ENCODE measurements around the gene ARID1B. TPM values are rescaled to one million over a fixed set of nuclear protein-coding genes. Genes with fewer than 3 reads are reported as not detected.

Gene ARID1B
- total RNA-seq, 4 donors from 2014 or later = 87.1 to 194 (median 115) TPM

GRCh38 chr6:156886409-156886808 is 109.2 kb downstream of the ARID1B start:
- no peaks in the 10 kb centered on the region for H3K27me3 ChIP-seq
- H3K4me1 ChIP-seq = peaks cover 0 to 38% (median 16%) of the 10 kb centered on the region in 4 donors
- no peaks in the 10 kb centered on the region for H3K9me3 ChIP-seq
- in situ Hi-C loops (cut with MboI; ENCODE audit: low pct_ligation_motif_present in 1 of 4, low pct_unique_long_range_greater_than_20kb in 1 of 4, low sequenced_read_pairs in 3 of 4) (no loop called here), intact Hi-C loops (cut with DNase I; ENCODE audit: low total_unique reads) (no loop called here)
- H3K4me3 ChIP-seq = no peak overlapping the region
- no peak for DNase-seq
- H3K36me3 ChIP-seq = no peaks in the 10 kb centered on the region
- peak overlapping the region in 2 of 4 donors; percentile 20 to 30 for H3K27ac ChIP-seq
- WGBS, 2 donors (ENCODE audit: low coverage in 1 of 2) = 57 to 64% methylated on average over 8 of the region's 8 CpGs
- TF ChIP-seq POLR2AphosphoS5 (IDR thresholded peaks at IDR 0.05) (no peak), POLR2A (IDR thresholded peaks at IDR 0.05) (no peak)

- no peak for TF ChIP-seq POLR2A (IDR thresholded peaks at IDR 0.05)
- no peak for TF ChIP-seq CTCF (IDR thresholded peaks at IDR 0.05)
- TF ChIP-seq EP300 (IDR thresholded peaks at IDR 0.05; ENCODE audit: low read depth) = no peak
- no peak overlapping the region for H3K4me3 ChIP-seq
- intact Hi-C loops (cut with DNase I; ENCODE audit: low total_unique reads) = no loop called here
- no peak overlapping the region for H3K27ac ChIP-seq
- WGBS, 2 donors (ENCODE audit: low coverage in 1 of 2) = 82 to 89% methylated on average over 6 of the region's 6 CpGs
- peaks cover 0 to 31% (median 13%) of the 10 kb centered on the region in 4 donors for H3K4me1 ChIP-seq
- no peak for DNase-seq
- in situ Hi-C loops (cut with MboI; ENCODE audit: low pct_ligation_motif_present in 1 of 4, low pct_unique_long_range_greater_than_20kb in 1 of 4, low sequenced_read_pairs in 3 of 4) = no loop called here
- H3K36me3 ChIP-seq = no peaks in the 10 kb centered on the region
- no peaks in the 10 kb centered on the region for H3K27me3 ChIP-seq
- H3K9me3 ChIP-seq = no peaks in the 10 kb centered on the region
Measured at GRCh38 chr6:156887623-156888269, 110.6 kb downstream of the ARID1B start.

- peaks cover 0 to 13% (median 0%) of the 10 kb centered on the region in 4 donors for H3K4me1 ChIP-seq
- H3K27me3 ChIP-seq = no peaks in the 10 kb centered on the region
- H3K27ac ChIP-seq = no peak overlapping the region
- H3K36me3 ChIP-seq = no peaks in the 10 kb centered on the region
- H3K9me3 ChIP-seq = no peaks in the 10 kb centered on the region
- intact Hi-C loops (cut with DNase I; ENCODE audit: low total_unique reads) (no loop called here), in situ Hi-C loops (cut with MboI; ENCODE audit: low pct_ligation_motif_present in 1 of 4, low pct_unique_long_range_greater_than_20kb in 1 of 4, low sequenced_read_pairs in 3 of 4) (no loop called here)
- no peak overlapping the region for H3K4me3 ChIP-seq
- WGBS, 2 donors (ENCODE audit: low coverage in 1 of 2) = 84% methylated on average over 6 of the region's 6 CpGs; no CpG with 5 or more reads in 1 of the 2 donors
- no peak for DNase-seq
- TF ChIP-seq EP300 (IDR thresholded peaks at IDR 0.05; ENCODE audit: low read depth) (no peak), POLR2A (IDR thresholded peaks at IDR 0.05) (no peak), CTCF (IDR thresholded peaks at IDR 0.05) (no peak), POLR2AphosphoS5 (IDR thresholded peaks at IDR 0.05) (no peak)
Measured at GRCh38 chr6:156889469-156889868, 112.3 kb downstream of the ARID1B start.

- Histone ChIP-seq H3K36me3 (no peaks in the 10 kb centered on the region), H3K27ac (no peak overlapping the region), H3K9me3 (no peaks in the 10 kb centered on the region), H3K4me3 (no peak overlapping the region), H3K27me3 (no peaks in the 10 kb centered on the region), H3K4me1 (peaks cover 0 to 13% (median 0%) of the 10 kb centered on the region in 4 donors)
- in situ Hi-C loops (cut with MboI; ENCODE audit: low pct_ligation_motif_present in 1 of 4, low pct_unique_long_range_greater_than_20kb in 1 of 4, low sequenced_read_pairs in 3 of 4) = no loop called here
- intact Hi-C loops (cut with DNase I; ENCODE audit: low total_unique reads) = no loop called here
- no peak for DNase-seq
- TF ChIP-seq POLR2AphosphoS5 (IDR thresholded peaks at IDR 0.05) (no peak), POLR2A (IDR thresholded peaks at IDR 0.05) (no peak), EP300 (IDR thresholded peaks at IDR 0.05; ENCODE audit: low read depth) (no peak)
- WGBS, 2 donors (ENCODE audit: low coverage in 1 of 2) = 94 to 95% methylated on average over 3 of the region's 3 CpGs
Measured at GRCh38 chr6:156889986-156890385, 112.8 kb downstream of the ARID1B start.

- no peak for DNase-seq
- no peak overlapping the region for H3K27ac ChIP-seq
- no peaks in the 10 kb centered on the region for H3K27me3 ChIP-seq
- no peaks in the 10 kb centered on the region for H3K9me3 ChIP-seq
- no peaks in the 10 kb centered on the region for H3K36me3 ChIP-seq
- intact Hi-C loops (cut with DNase I; ENCODE audit: low total_unique reads) (no loop called here), in situ Hi-C loops (cut with MboI; ENCODE audit: low pct_ligation_motif_present in 1 of 4, low pct_unique_long_range_greater_than_20kb in 1 of 4, low sequenced_read_pairs in 3 of 4) (no loop called here)
- TF ChIP-seq POLR2AphosphoS5 (IDR thresholded peaks at IDR 0.05) (no peak), CTCF (IDR thresholded peaks at IDR 0.05) (no peak), POLR2A (IDR thresholded peaks at IDR 0.05) (no peak), EP300 (IDR thresholded peaks at IDR 0.05; ENCODE audit: low read depth) (no peak)
- 40 to 48% methylated on average over 1 to 2 of the region's 2 CpGs for WGBS, 2 donors (ENCODE audit: low coverage in 1 of 2)
- peaks cover 0 to 13% (median 0%) of the 10 kb centered on the region in 4 donors for H3K4me1 ChIP-seq
- H3K4me3 ChIP-seq = no peak overlapping the region
Measured at GRCh38 chr6:156890627-156891314, 113.6 kb downstream of the ARID1B start.

All from transverse colon (tissue), 4 donors.